NCI-H345 treated with DMSO at 0.1 percent for 48 hours (cell line): Measurements from ENCODE around the gene FHDC1.

ENCODE experiments used
- DNase-seq: peaks from one replicate; lab custom pipeline; 2025; ENCODE audit not compliant: unreplicated experiment; lab: John Stamatoyannopoulos, UW

The FHDC1 gene

GRCh38 chr4:152936446-152937335 lies 568 bp downstream of the FHDC1 start:
- DNase-seq, result no peak

DNA sequence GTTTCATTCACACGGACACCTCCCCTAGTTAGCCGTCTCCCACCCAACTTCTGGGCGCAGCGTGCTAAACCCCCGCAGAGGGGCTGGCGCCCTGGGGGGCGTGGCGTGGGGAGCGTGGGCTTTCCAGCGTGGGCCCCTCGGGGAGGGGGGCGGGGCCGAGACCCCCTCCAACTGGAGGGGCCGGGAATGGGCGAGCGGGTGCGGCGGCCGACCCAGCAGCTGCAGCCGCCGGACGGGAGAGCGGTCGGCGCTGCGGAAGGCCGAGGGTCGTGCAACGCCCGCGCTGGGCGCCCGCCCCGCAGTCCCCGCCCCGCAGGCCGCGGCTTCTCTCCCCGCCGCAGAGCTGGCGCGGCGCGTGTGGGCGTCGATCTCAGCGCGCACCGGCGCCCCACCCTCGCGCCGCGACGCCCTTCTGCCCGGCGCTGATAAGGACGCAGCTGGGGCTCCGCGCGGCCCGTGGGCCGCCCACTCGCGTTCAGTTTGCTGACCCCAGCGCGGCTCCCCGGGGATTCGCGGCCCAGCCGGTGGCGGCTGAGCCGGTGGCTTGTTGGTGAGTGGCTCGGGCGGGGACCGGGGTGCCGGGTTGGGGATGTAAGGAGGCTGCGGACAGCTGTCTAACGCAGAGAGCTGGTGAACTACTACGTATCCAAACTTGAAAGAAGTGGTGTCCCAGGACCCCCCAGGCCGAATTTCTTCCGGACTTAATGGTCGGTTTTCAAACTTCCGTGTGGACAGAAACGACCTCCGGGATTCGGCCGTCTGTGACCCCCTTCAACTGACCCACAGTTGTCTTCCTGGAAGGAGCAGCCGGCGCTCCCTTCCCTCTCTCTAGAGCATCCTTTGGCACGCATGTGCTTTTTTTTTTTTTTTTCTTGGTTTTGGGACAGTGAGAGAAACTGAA lies 1.5 kb downstream of the FHDC1 start:
- DNase-seq, result no peak

- DNase-seq, result no peak
Observed at GRCh38 chr4:152938237-152938947, 2.3 kb downstream of the FHDC1 start.

- DNase-seq, result no peak
Observed at GRCh38 chr4:152939621-152940020, 3.5 kb downstream of the FHDC1 start.

- DNase-seq, result no peak
Observed at GRCh38 chr4:152940461-152940860, 4.3 kb downstream of the FHDC1 start.

DNA sequence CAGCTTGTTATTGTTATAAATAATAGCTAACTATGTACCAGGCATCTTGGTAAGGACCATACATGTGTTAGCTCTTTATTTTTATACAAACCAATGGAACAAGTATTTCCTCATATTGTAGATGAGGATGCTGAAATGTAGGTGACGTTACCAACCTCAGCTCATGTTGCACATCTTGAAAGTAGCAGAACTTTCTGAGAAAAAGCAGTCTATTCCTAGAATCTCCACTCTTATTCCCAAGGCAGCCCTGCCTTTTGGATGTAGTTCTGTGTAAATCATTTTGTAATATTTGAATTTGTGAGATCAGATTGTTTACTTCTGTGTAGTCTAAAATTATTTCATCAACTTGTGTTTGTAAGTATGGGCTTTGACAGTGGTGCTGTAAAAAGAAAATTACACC lies 5.3 kb downstream of the FHDC1 start:
- no peak for DNase-seq

- DNase-seq, result no peak
Observed at GRCh38 chr4:152942346-152942745, 6.2 kb downstream of the FHDC1 start.

- DNase-seq, result no peak
Observed at GRCh38 chr4:152943672-152944071, 7.5 kb downstream of the FHDC1 start.

DNA sequence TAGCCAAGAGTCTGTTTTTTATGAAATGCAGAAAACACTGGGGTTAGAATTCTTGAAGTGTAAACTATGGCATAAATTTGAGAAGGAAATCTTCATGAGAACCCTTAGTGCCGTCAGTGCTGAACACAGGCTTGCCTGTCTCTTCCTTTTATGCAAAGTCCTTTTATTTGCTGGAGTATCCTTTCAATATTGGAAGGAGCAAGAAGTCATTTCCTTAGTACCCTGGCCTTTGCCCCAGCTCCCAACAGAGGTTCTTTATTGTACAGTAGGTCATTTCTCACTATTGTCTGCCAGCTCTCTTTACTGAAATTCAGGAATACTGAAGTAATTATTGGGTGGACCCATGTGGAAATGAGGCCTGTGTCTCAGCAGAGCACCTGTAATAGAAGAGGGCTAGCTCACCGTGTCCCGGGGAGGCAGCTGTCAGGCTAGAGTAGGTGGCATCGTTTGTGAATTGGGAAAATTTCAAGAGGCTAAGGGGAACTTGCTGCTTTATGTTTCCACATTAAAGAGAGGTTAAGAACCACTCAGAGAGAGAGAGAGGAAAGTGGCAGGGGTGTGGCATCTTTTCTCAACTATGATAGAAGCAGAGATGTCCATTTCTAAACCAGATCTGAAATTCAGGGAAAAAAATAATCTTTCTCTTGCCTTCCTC lies 8.7 kb downstream of the FHDC1 start:
- no peak for DNase-seq

GRCh38 chr4:152945639-152946038 lies 9.5 kb downstream of the FHDC1 start:
- no peak for DNase-seq

DNA sequence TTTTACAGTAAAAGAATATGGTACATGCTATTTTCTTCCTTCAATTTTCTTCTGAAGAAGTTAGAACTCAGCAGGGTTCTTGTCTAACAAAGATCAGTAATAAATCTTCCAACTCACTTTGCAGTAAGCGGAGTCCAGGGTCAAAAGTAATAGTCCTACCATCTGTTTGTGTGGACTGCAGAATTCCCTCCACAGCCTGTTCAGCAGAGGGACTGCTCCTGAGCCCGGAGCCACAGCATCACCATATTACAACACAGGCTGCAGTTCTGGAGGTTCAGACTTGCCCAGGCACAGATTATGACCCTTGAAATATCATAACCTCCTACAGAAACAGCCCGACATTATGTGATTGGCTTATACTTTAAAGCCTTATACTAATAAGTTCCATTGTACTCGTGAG lies 10.3 kb downstream of the FHDC1 start:
- DNase-seq, result no peak

DNA sequence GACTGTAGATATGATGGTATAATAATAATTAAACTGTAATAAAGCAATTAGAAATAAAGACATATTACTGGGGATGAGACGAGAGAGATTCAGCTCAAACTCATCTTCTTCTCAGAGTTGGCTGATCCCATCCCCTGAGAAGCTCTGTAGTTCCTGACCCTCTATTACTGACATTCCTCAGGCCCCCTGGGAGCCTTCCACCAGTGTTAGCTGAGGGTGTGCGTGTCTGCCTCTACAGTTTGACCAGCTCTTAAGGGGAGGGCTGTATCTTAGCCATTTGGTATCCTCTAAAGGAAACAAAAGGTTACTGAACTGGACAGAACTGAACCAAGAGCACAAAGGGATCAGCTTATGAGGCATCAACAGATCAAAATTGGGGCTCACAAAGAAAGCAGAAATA lies 11.2 kb downstream of the FHDC1 start:
- DNase-seq, result no peak

- DNase-seq, result no peak
Observed at GRCh38 chr4:152949930-152950329, 13.8 kb downstream of the FHDC1 start.

DNA sequence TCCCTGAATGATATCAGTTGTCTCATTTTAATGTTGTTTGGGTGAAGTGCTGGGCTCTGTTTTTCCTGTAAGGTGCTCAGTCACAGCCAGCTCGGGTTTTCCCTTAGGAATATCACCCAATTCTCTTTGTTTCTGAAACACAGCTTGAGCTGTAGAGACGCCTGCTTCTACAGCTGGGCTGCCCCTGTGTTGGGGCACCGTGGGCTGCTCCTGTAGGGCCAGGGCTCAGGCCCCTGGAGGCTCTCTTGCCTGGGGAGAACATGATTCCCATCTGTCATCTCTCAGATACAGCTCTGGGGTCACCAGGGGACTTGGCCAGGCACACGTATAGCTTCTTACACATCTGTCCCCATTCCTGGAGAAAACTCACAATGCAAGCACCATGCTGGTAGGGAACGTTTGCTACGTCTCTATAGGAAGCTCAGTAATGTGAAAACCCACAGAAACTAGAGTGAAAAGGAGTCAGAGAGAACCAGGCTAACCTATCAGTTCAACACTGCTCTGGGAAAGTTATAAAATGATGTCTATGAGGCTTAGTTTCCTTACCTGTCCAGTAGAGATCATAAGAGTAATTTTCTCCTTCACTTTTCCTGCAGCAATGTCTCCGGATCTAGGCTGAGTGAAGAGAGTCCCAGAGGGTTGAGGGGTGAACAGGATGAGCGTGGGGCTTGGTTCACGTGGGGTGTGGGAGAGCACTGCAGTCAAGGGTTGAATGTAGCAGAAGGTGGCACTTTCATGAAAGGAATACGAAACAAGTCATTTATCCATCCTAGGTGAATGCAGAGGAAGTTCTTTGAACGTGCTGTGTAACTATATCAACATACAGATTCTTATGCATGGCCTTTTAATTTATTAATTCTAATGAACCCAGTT lies 14.5 kb downstream of the FHDC1 start:
- DNase-seq, result no peak

- no peak for DNase-seq
Observed at GRCh38 chr4:152951348-152951747, 15.2 kb downstream of the FHDC1 start.

- DNase-seq, result no peak
Observed at GRCh38 chr4:152953514-152953913, 17.4 kb downstream of the FHDC1 start.

- DNase-seq, result no peak
Observed at GRCh38 chr4:152954741-152955140, 18.6 kb downstream of the FHDC1 start.

GRCh38 chr4:152956147-152956546 lies 20.0 kb downstream of the FHDC1 start:
- no peak for DNase-seq

DNA sequence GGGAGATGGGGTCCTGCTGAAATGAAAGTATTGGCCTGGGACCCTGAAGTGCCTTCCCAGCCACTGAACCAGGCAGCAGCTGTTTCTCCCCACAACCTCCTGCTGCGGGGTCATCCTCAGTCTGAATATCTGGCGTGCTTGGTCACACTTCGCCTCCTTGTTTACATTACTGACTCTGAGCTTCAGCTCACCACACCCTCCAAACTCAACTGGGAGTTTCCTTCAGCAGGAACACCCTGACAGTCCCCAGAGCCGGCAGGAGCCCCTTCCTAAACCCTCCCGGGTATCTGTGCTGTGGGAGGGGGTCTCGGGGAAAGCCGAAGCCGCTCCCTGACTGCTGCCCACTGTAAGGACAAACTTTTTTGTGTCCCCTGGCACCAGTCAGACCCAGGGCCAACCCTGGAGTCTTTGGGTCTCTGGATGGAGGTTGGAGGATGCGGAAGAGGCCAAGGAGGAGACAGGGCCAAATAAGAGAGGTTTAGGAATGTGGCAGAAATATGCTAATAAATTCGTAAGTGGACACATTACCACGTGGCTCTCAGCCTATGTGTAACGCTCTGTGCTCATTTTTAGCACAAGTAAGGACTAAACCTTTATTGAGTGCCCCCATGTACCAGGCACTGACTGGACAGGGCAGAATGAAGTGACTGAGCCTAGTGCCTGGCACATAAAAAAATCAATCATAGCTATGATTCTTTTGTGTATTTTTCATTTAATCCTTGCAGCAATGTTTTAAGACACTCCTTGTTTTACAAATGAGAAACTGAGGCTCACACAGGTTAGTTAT lies 20.7 kb downstream of the FHDC1 start:
- DNase-seq, result no peak
